Gastrocnemius medialis (tissue), 4 donors: ENCODE results near the gene SLK. TPM values are rescaled to one million over a fixed set of nuclear protein-coding genes. Genes with fewer than 3 reads are reported as not detected.

Experiments used
- ATAC-seq, 2 donors: fragments of 150-250 bp; one replicate each; pipeline ENCODE4 v1.9.1; 2016
- DNase-seq, 2 donors: peaks; one replicate each; pipeline ENCODE4 v3.0.0-alpha.2; 2019
- H3K27ac ChIP-seq, 4 donors: fragments of 200-600 bp; sonication (generic); 1 replicate in 1 of 4; 2 replicates in 3 of 4; pipeline ENCODE4 v1.5.1; 2016 to 2018; ENCODE audit warnings: mild to moderate bottlenecking in 2 of 4, moderate library complexity in 1 of 4
- H3K27me3 ChIP-seq, 3 donors: fragments of 200-600 bp; sonication (generic) in 2 of 3; 1 replicate in 1 of 3; 2 replicates in 2 of 3; pipeline versions ENCODE4 v1.5.1 to v1.6.0; 2016 to 2019; ENCODE audit warnings: mild to moderate bottlenecking in 1 of 3, moderate library complexity in 1 of 3
- H3K36me3 ChIP-seq, 2 donors: fragments of 200-600 bp; sonication (generic) in 1 of 2; one replicate each; pipeline ENCODE4 v1.5.1; 2017 to 2018
- H3K4me1 ChIP-seq, 2 donors: fragments of 200-600 bp; sonication (generic) in 1 of 2; one replicate each; pipeline ENCODE4 v1.5.1; 2016 to 2017; ENCODE audit warnings: mild to moderate bottlenecking in 2 of 2
- H3K4me3 ChIP-seq, 4 donors: fragments of 200-600 bp; sonication (generic) in 3 of 4; 1 replicate in 1 of 4; 2 replicates in 3 of 4; pipeline ENCODE4 v1.5.1; 2016 to 2019; ENCODE audit warnings: mild to moderate bottlenecking in 2 of 4
- H3K9me3 ChIP-seq, 3 donors: fragments of 200-600 bp; sonication (generic) in 2 of 3; 1 replicate in 1 of 3; 2 replicates in 2 of 3; pipeline ENCODE4 v1.5.1; 2016 to 2019
- CTCF ChIP-seq, 5 experiments: fragments of 450-650 bp in 3 of 5; fragments of 200-600 bp in 2 of 5; sonication (generic) in 2 of 5; IDR thresholded peaks in 4 of 5; conservative IDR thresholded peaks in 1 of 5; 1 replicate in 4 of 5; 2 replicates in 1 of 5; pipeline ENCODE4 v1.5.1; 2016 to 2019; ENCODE audit warnings: antibody characterized with exemption in 5 of 5, mild to moderate bottlenecking in 3 of 5, moderate library complexity in 3 of 5
- POLR2A ChIP-seq, 2 donors: fragments of 450-650 bp; IDR thresholded peaks; one replicate each; pipeline ENCODE4 v1.6.1; 2017; ENCODE audit warnings: antibody characterized with exemption in 2 of 2, mild to moderate bottlenecking in 2 of 2, moderate library complexity in 2 of 2
- in situ Hi-C, 4 donors: fragments of 200-750 bp; cut with MboI; loops; one replicate each; pipeline versions ENCODE4 v1.15.0 to v1.8.0; 2017; ENCODE audit warnings: low sequenced_read_pairs in 4 of 4
- intact Hi-C: fragments of 100-400 bp; cut with DNase I; formaldehyde crosslinking; loops from one replicate; pipeline ENCODE4 v1.15.1; 2023; ENCODE audit warnings: low total_unique reads
- total RNA-seq, 4 donors: library from RNA; depleted of rRNA; stranded (reverse); fragments of >200 nt; gene quantifications; one replicate each; pipeline versions ENCODE4 v1.1.0 to v1.2.3, GENCODE V29; 2016

SLK gene
- total RNA-seq, 4 donors from 2014 or later, result 43.3 to 53.3 (median 49.8) TPM

- Histone ChIP-seq H3K27me3 (no peaks in the 10 kb centered on the region), H3K36me3 (no peaks in the 10 kb centered on the region), H3K4me1 (no peaks in the 10 kb centered on the region), H3K27ac (no peak overlapping the region), H3K4me3 (no peak overlapping the region), H3K9me3 (no peaks in the 10 kb centered on the region)
- ATAC-seq (no peak), DNase-seq (no peak)
- in situ Hi-C loops, result loop anchor here in 2 of 4 donors (25.0 kb wide), 1 partner anchor 166 kb away; no protein-coding TSS in a partner anchor
- TF ChIP-seq POLR2A (IDR thresholded peaks at IDR 0.05), result no peak
- TF ChIP-seq CTCF (IDR thresholded peaks at IDR 0.05 in 4 of 5, conservative IDR thresholded peaks at IDR 0.05 in 1 of 5), result no peak
- intact Hi-C loops, result no loop called here
Measured at GRCh38 chr10:104046651-104047050, 79.7 kb downstream of the SLK start.

GRCh38 chr10:104049504-104050250, 82.7 kb downstream of the SLK start:
- H3K4me3 ChIP-seq, result no peak overlapping the region
- DNase-seq (no peak), ATAC-seq (no peak)
- H3K4me1 ChIP-seq, result no peaks in the 10 kb centered on the region
- TF ChIP-seq POLR2A (IDR thresholded peaks at IDR 0.05) (no peak), CTCF (IDR thresholded peaks at IDR 0.05 in 4 of 5, conservative IDR thresholded peaks at IDR 0.05 in 1 of 5) (no peak)
- intact Hi-C loops (no loop called here), in situ Hi-C loops (loop anchor here in 2 of 4 donors (25.0 kb wide), 1 partner anchor 163 kb away; no protein-coding TSS in a partner anchor)
- no peak overlapping the region for H3K27ac ChIP-seq
- H3K9me3 ChIP-seq, result no peaks in the 10 kb centered on the region
- H3K36me3 ChIP-seq, result no peaks in the 10 kb centered on the region
- no peaks in the 10 kb centered on the region for H3K27me3 ChIP-seq

GRCh38 chr10:104052431-104052830, 85.5 kb downstream of the SLK start:
- Histone ChIP-seq H3K4me1 (no peaks in the 10 kb centered on the region), H3K36me3 (no peaks in the 10 kb centered on the region), H3K27ac (no peak overlapping the region), H3K9me3 (no peaks in the 10 kb centered on the region), H3K27me3 (no peaks in the 10 kb centered on the region), H3K4me3 (no peak overlapping the region)
- in situ Hi-C loops, result no loop called here
- TF ChIP-seq CTCF (IDR thresholded peaks at IDR 0.05 in 4 of 5, conservative IDR thresholded peaks at IDR 0.05 in 1 of 5) (no peak), POLR2A (IDR thresholded peaks at IDR 0.05) (no peak)
- no peak for ATAC-seq
- DNase-seq, result no peak
- intact Hi-C loops, result no loop called here

GRCh38 chr10:104053201-104053600, 86.3 kb downstream of the SLK start:
- no peaks in the 10 kb centered on the region for H3K36me3 ChIP-seq
- no peak overlapping the region for H3K27ac ChIP-seq
- intact Hi-C loops, result no loop called here
- in situ Hi-C loops, result no loop called here
- no peaks in the 10 kb centered on the region for H3K9me3 ChIP-seq
- H3K27me3 ChIP-seq, result no peaks in the 10 kb centered on the region
- no peaks in the 10 kb centered on the region for H3K4me1 ChIP-seq
- TF ChIP-seq CTCF (IDR thresholded peaks at IDR 0.05 in 4 of 5, conservative IDR thresholded peaks at IDR 0.05 in 1 of 5) (no peak), POLR2A (IDR thresholded peaks at IDR 0.05) (no peak)
- H3K4me3 ChIP-seq, result no peak overlapping the region
- ATAC-seq (no peak), DNase-seq (no peak)
